GM20431 (cell line): ENCODE data around the gene TMEM182.

Source experiments
- in situ Hi-C: fragments of 300-500 bp; cut with MseI, MboI; formaldehyde crosslinking; loops from one replicate; pipeline ENCODE4 v1.15.0; 2020; ENCODE audit warnings: low sequenced_read_pairs; ENCODE audit not compliant: unreplicated experiment

The TMEM182 gene

GRCh38 chr2:102848366-102848839 lies 86.6 kb downstream of the TMEM182 start:
- in situ Hi-C loops = no loop called here

- in situ Hi-C loops = no loop called here
These were observed 89.1 kb downstream of the TMEM182 start for GRCh38 chr2:102850888-102851287.

GRCh38 chr2:102852867-102853266 lies 91.0 kb downstream of the TMEM182 start:
- in situ Hi-C loops = no loop called here
